IPS DF 6.9 (cell line): Measurements from ENCODE around the gene PAX5.

Experiments
- DNase-seq: peaks from one replicate; pipeline ENCODE4 v3.0.0-alpha.2; 2013; ENCODE audit warnings: low read depth, low spot score
- H3K27ac ChIP-seq: one replicate; pipeline ENCODE4 v1.5.1; 2013; ENCODE audit warnings: low read length, control low read depth
- H3K27me3 ChIP-seq: 2 replicates; pipeline ENCODE4 v1.6.1; 2013; ENCODE audit warnings: mild to moderate bottlenecking, low read length; ENCODE audit not compliant: control insufficient read depth, insufficient read depth
- H3K36me3 ChIP-seq: 2 replicates; pipeline ENCODE4 v1.6.1; 2013; ENCODE audit warnings: low read length; ENCODE audit not compliant: control insufficient read depth, insufficient read depth
- H3K4me1 ChIP-seq: 2 replicates; pipeline ENCODE4 v1.6.1; 2013; ENCODE audit warnings: low read length; ENCODE audit not compliant: control insufficient read depth, insufficient read depth
- H3K4me3 ChIP-seq: 2 replicates; pipeline ENCODE4 v1.5.1; 2013; ENCODE audit warnings: mild to moderate bottlenecking, low read length
- H3K9me3 ChIP-seq: 2 replicates; pipeline ENCODE4 v1.6.1; 2013; ENCODE audit warnings: low read length, inconsistent platforms; ENCODE audit not compliant: control insufficient read depth, insufficient read depth
- WGBS: extraction: QIAGEN DNeasy Blood & Tissue Kit; methylation state at CpG from one replicate; pipeline ENCODE4 v1.1.7; 2013; ENCODE audit warnings: mixed read lengths, missing lambda C conversion rate; ENCODE audit not compliant: insufficient read length, insufficient coverage; 5-methylcytosine and 5-hydroxymethylcytosine counted together

PAX5 gene

GRCh38 chr9:36940500-36940853 is 93.6 kb downstream of the PAX5 start:
- no peak overlapping the region for H3K27ac ChIP-seq
- H3K27me3 ChIP-seq: no peaks in the 10 kb centered on the region
- peaks cover 1% of the 10 kb centered on the region; the same call in 1 of the 2 replicates for H3K4me1 ChIP-seq
- no peaks in the 10 kb centered on the region for H3K9me3 ChIP-seq
- H3K4me3 ChIP-seq: no peak overlapping the region; the same call in 1 of the 2 replicates
- DNase-seq: no peak
- H3K36me3 ChIP-seq: no peaks in the 10 kb centered on the region
- no CpG with 5 or more reads among the region's 7 CpGs for WGBS

GRCh38 chr9:36939655-36940499 is 94.2 kb downstream of the PAX5 start:
- no peak for DNase-seq
- Histone ChIP-seq H3K9me3 (no peaks in the 10 kb centered on the region), H3K36me3 (no peaks in the 10 kb centered on the region), H3K27me3 (no peaks in the 10 kb centered on the region), H3K4me1 (peaks cover 1% of the 10 kb centered on the region; the same call in 1 of the 2 replicates), H3K27ac (no peak overlapping the region), H3K4me3 (no peak overlapping the region; the same call in 1 of the 2 replicates)
- no CpG with 5 or more reads among the region's 28 CpGs for WGBS

- DNase-seq: no peak
- Histone ChIP-seq H3K9me3 (no peaks in the 10 kb centered on the region), H3K27ac (no peak overlapping the region), H3K4me3 (no peak overlapping the region), H3K36me3 (no peaks in the 10 kb centered on the region), H3K4me1 (peaks cover 1% of the 10 kb centered on the region; the same call in 1 of the 2 replicates), H3K27me3 (no peaks in the 10 kb centered on the region)
- no CpG with 5 or more reads among the region's 5 CpGs for WGBS
Observed at GRCh38 chr9:36939214-36939613, 94.9 kb downstream of the PAX5 start.

DNA sequence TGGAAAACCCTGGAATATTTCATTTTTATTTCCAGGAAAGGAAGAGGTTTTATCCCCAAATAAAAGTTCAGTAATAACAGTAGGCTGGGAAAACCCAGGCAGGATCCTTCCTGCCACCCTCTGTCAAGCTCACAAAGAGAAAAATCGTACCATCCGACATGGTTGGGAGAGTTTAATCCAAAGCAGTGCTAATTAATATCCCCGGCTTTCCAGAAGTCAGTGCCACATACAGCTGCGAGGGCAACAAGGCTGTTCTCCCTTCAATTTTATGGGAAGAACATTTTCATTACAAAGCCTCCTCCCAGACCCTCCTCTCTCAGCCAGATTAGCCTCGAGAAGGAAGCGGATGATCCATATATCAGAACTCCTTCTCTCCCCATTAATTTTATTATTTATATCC is 95.5 kb downstream of the PAX5 start:
- Histone ChIP-seq H3K4me1 (peaks cover 1% of the 10 kb centered on the region; the same call in 1 of the 2 replicates), H3K9me3 (no peaks in the 10 kb centered on the region), H3K27ac (no peak overlapping the region), H3K36me3 (no peaks in the 10 kb centered on the region), H3K4me3 (no peak overlapping the region), H3K27me3 (no peaks in the 10 kb centered on the region)
- WGBS: no CpG with 5 or more reads among the region's 6 CpGs
- DNase-seq: no peak

DNA sequence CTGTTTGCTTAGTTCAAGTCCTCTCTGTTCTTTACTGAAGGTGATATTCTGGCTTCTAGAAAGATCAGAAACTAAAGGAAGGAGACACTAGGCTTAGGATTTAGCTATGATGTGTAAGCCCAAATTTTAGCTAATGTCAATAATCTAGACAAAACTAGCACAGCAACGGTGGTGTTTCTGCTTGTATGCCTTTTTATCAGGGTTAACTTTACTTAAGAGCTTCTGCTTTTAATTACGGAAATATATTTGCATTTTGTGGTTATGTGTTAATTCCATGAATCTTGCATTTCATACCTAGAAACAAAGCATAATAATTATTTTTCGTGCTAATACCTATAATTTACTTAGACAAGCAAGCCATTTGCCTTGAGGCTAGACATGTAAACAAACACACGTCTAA is 96.1 kb downstream of the PAX5 start:
- no peak for DNase-seq
- Histone ChIP-seq H3K4me1 (peaks cover 1% of the 10 kb centered on the region; the same call in 1 of the 2 replicates), H3K9me3 (no peaks in the 10 kb centered on the region), H3K27ac (no peak overlapping the region), H3K36me3 (no peaks in the 10 kb centered on the region), H3K27me3 (no peaks in the 10 kb centered on the region), H3K4me3 (no peak overlapping the region)
- WGBS: no CpG with 5 or more reads among the region's 4 CpGs

DNA sequence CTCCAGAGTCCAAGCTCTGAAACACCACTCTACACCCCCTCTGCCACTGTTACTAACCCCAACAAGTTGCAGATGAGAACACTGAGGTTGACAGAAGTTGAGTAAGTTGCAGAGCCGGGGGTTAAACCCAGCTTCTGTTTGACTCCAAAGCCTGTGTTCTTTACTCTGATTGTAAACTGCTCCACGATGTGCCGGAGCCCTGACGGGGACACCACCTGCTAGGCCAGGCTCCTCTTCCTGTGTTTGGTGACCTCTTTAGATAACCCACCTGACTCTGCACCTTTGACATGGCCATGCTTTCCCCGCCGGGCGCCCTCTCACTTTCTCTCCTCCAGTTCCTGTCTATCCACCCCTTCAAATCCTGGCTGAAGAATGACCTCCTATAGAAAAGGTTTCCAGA is 96.7 kb downstream of the PAX5 start:
- H3K4me3 ChIP-seq: no peak overlapping the region
- no peak for DNase-seq
- no peaks in the 10 kb centered on the region for H3K36me3 ChIP-seq
- H3K4me1 ChIP-seq: peaks cover 1% of the 10 kb centered on the region; the same call in 1 of the 2 replicates
- no peaks in the 10 kb centered on the region for H3K9me3 ChIP-seq
- no CpG with 5 or more reads among the region's 7 CpGs for WGBS
- no peaks in the 10 kb centered on the region for H3K27me3 ChIP-seq
- no peak overlapping the region for H3K27ac ChIP-seq

DNA sequence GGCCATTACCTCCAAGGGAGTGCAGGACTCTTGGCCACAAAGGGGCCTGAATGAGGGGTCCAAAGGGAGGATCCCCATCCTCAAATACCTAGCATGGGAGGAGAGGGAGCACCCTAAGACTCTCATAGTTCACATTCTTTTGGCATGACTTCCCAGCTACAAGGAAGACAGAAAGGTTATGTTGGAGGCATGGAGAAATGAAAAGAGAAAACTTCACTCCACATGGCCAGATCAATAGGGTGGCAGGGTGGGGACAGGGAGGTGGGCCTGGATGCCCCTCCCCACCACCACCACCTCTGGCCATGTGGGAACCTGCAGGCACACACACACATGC is 97.6 kb downstream of the PAX5 start:
- H3K4me3 ChIP-seq: no peak overlapping the region
- no peak for DNase-seq
- no peaks in the 10 kb centered on the region for H3K27me3 ChIP-seq
- no peaks in the 10 kb centered on the region for H3K36me3 ChIP-seq
- H3K9me3 ChIP-seq: no peaks in the 10 kb centered on the region
- no peak overlapping the region for H3K27ac ChIP-seq
- peaks cover 1% of the 10 kb centered on the region; the same call in 1 of the 2 replicates for H3K4me1 ChIP-seq

DNA sequence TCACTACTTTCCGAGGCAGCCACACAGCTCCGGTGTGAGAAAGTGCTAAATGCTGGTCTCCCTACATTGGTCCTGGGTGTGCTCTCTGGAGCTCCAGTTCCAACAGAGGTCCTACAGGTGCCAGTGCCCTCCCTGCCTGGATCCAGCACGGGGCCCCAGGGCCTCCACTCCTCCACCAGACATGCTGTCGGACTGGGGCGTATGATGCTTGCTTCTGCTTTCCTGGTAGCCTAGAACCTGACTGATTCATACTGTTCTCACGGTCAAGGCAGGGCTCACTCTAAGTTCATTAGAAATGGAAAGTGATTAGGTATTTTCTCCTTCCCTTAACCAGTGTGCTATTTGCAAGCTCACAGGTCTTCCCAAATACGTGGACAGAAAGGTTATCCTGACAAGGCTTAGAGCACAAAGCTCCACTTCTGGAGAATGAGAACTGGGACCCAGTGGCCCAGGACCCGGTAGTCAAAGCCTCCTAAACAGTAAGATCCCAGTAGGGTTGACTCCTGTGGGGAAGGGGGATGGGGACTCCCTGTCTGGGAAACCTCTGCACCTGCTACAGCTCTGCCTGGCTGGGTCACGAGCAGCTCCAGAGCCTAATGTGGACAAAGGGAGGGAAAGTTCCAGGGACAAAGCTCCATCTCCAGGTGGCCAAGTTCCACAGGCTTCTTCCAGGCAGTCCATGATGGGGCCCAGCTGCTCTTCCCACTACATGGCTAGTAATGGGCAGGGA is 98.1 kb downstream of the PAX5 start:
- no peaks in the 10 kb centered on the region for H3K36me3 ChIP-seq
- WGBS: no CpG with 5 or more reads among the region's 9 CpGs
- no peak for DNase-seq

GRCh38 chr9:36935332-36935731 is 98.7 kb downstream of the PAX5 start:
- Histone ChIP-seq H3K27me3 (no peaks in the 10 kb centered on the region), H3K27ac (no peak overlapping the region), H3K4me1 (peaks cover 1% of the 10 kb centered on the region; the same call in 1 of the 2 replicates), H3K9me3 (no peaks in the 10 kb centered on the region), H3K4me3 (no peak overlapping the region), H3K36me3 (no peaks in the 10 kb centered on the region)
- no CpG with 5 or more reads among the region's 4 CpGs for WGBS
- no peak for DNase-seq

More for the DNA sequence above, 98.1 kb downstream of the PAX5 start:
- Histone ChIP-seq H3K9me3 (no peaks in the 10 kb centered on the region), H3K27ac (no peak overlapping the region), H3K4me1 (peaks cover 1% of the 10 kb centered on the region; the same call in 1 of the 2 replicates), H3K27me3 (no peaks in the 10 kb centered on the region), H3K4me3 (no peak overlapping the region)

DNA sequence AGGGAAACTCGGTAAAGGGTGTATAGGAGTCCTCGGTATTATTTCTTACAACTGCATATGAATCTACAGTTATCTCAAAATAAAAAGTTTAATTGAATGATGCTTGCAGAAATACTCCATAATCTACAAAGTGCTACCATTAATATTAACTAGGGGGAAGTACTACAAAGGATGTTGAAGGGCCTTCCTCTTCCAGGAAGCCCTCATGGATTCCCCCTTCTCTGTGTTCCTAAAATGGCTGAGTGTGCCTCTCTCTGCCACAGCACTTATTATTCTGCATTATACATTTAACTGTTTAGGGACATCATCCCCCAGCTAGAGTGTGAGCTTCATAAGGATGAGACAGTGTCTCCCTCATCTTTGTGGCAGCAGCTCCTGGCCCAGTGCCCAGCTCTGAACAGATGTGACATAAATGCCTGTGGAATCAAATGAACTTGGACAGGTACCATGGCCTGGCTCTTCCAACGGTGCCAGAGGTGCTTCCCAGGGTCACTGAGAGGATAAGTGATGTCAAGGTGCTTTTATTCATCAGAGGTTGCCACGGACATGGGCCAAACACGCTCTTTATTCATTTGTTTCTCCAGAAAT is 99.5 kb downstream of the PAX5 start:
- no peak for DNase-seq
- H3K27ac ChIP-seq: no peak overlapping the region
- no peaks in the 10 kb centered on the region for H3K9me3 ChIP-seq
- H3K36me3 ChIP-seq: no peaks in the 10 kb centered on the region
- H3K27me3 ChIP-seq: no peaks in the 10 kb centered on the region
- no peak overlapping the region for H3K4me3 ChIP-seq
- H3K4me1 ChIP-seq: peaks cover 1% of the 10 kb centered on the region; the same call in 1 of the 2 replicates
- WGBS: no CpG with 5 or more reads among the region's 5 CpGs
